Left renal pelvis (tissue), 4 donors: ENCODE data around the gene S1PR1. TPM values are rescaled to one million over a fixed set of nuclear protein-coding genes. Genes with fewer than 3 reads are reported as not detected.

ENCODE experiments used
- DNase-seq, 4 donors: peaks; one replicate each; pipeline ENCODE4 v3.0.0-alpha.2; 2013; ENCODE audit warnings: low read depth in 4 of 4, low spot score in 3 of 4
- polyA plus RNA-seq, 4 donors: library from polyadenylated mRNA; unstranded; fragments of 120-200 nt; gene quantifications; one replicate each; pipeline ENCODE4 v1.2.1, GENCODE V29; 2013; ENCODE audit not compliant: insufficient read length in 4 of 4

The S1PR1 gene
- polyA plus RNA-seq, 4 donors: 9.0 to 25.4 (median 19.6) TPM

DNA sequence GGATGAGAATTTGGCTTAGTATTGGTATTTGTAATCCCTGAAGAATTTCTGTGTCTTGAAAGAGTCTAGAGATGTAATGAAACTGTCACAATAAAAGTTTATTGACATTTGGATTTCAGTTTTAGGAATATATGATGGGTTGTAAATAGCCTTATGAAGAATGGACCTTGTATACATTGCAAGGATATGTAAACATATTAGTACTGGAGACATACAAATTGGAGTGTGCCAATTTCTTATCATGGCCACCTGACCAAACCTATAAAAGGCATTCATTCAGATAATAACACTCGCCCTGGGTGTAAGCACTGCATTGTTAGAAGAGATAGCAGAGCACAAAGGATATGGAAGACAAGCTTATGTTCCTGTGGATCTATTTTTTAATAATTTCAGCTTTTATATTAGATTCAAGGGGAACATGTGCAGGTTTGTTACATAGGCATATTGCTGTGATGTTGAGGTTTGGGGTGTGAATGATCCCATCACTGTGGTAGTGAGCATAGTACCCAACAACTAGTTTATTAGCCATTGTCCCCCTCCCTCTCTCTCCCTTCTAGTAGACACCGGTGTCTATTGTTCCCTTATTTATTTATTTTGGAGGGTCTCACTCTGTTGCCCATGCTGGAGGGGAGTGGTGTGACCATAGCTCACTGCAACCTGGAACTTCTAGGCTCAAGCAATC, 8.6 kb downstream of the S1PR1 start:
- DNase-seq: no peak

- DNase-seq: no peak
Measured at GRCh38 chr1:101247404-101248287, 10.8 kb downstream of the S1PR1 start.

- DNase-seq: no peak
Measured at GRCh38 chr1:101250222-101250621, 13.4 kb downstream of the S1PR1 start.

DNA sequence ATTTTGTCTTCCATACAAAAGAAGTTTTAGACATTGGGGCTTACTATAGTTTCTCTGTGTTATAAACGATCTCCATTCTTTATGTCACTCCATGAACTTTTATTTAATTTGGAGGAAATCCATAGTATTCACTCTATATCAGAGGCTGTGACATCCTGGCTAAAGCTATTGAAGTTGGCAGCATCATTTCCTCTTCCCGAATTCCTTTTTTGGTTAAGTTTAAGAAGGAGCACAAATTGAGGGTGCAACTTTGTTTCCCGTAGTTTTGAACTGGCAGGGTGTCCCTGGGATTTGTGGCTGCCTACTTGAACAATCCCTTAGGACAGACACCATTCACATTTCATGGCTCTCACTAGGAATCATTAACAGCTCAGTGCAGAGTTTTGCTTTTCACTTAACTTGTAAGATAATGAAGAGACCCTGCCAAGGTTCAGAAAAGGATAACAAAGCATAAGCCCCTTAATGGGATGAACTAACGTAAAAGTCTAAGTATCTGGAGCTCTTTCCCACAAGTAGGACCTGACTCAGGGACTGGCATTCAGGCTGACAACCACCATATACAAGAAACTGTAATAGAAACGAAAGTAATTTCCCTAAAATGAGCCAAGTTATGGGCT, 13.9 kb downstream of the S1PR1 start:
- DNase-seq: no peak

DNA sequence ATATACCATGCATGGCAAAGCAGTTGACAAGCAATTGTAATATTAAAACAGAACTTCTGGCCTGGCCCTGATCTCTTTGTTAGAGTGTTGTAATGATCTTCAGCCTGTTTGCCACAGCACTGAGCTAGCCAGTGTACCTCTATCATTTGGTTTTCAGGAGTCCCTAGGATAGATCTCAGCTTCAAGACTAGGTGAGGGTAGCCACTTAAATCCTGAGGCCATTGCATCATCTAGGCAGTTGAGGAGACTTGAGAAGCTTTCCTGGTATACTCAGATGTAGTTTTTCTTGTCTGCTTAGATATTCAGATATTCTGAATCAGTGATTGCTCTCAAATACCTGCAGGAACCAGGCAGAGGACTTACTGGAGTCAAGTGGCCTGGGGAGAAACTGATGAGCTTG, 14.7 kb downstream of the S1PR1 start:
- DNase-seq: no peak

- no peak for DNase-seq
Measured at GRCh38 chr1:101253976-101254674, 17.3 kb downstream of the S1PR1 start.

DNA sequence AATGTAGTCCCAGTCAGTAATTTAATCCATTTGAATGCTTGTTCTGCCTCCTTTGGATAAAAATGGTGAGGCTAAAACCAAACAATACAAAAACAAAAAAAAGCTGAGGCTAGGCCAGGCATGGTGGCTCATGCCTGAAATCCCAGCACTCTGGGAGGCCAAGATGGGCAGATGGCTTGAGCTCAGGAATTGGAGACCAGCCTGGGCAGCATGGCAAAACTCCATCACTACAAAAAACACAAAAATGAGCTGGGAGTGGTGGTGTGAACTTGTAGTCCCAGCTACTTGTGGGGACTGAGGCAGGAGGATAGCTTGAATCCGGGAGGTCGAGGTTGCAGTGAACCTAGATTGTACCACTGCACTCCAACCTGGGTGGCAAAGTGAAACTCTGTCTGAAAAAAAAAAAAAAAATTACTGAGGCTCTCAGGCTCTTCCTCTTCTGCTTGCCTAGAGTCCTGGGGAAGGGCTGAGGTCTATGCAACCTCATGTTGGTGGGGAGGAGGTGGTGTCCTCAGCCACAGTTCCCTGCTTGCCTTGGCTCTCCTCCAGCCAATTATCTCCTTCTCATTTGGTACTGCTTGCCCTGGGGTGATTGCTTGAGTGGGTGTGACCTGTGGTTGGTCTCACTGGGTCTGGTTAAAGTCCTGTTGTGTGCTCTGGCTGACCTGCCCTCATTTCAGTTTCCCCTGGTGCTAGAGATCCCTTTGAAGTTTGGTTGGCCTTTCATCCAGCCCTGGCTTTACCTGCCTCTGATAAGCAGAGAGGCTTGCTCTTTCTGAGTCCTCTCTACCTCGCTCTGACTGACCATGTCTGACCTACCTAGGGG, 20.9 kb downstream of the S1PR1 start:
- DNase-seq: no peak

GRCh38 chr1:101259744-101260148, 22.9 kb downstream of the S1PR1 start:
- DNase-seq: no peak

GRCh38 chr1:101260556-101261350, 23.9 kb downstream of the S1PR1 start:
- DNase-seq: no peak

DNA sequence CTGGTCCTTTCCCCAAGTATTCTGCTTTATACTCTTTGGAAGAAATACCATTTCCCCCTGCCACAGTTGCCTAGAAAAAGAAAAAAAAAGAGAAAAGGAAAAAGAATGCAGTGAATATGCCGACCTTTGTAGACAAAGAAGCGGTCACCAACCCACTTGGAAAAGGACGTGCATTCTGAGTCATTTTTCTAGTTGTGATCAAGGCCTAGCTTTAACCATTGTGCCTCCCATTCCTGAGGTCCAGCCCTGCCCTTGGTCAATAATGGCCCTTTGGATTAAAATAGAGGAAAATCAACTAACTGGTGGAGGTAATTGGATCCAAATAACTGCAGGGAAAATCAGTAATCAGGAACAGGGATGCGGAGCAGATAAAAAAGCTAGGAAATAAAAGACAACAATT, 24.8 kb downstream of the S1PR1 start:
- no peak for DNase-seq

DNA sequence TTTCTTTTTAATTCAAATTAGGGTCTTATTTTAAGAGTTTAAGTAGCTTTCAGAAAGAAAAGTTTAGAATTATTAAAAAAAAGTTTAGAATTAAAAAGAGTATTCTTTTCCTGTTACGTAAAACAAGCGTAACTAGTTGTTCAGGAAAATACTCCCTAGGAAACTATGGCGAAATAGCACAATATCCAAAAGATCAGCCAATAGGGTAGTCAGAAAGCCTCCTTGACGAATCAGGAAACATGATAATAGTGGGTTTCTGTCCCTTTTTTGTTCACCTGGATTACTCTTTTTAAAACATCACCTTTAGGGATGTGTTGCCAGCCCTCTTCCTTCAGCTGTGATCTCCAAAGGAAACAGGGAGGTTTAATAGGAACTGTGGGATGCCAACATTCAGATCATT, 25.2 kb downstream of the S1PR1 start:
- no peak for DNase-seq

DNA sequence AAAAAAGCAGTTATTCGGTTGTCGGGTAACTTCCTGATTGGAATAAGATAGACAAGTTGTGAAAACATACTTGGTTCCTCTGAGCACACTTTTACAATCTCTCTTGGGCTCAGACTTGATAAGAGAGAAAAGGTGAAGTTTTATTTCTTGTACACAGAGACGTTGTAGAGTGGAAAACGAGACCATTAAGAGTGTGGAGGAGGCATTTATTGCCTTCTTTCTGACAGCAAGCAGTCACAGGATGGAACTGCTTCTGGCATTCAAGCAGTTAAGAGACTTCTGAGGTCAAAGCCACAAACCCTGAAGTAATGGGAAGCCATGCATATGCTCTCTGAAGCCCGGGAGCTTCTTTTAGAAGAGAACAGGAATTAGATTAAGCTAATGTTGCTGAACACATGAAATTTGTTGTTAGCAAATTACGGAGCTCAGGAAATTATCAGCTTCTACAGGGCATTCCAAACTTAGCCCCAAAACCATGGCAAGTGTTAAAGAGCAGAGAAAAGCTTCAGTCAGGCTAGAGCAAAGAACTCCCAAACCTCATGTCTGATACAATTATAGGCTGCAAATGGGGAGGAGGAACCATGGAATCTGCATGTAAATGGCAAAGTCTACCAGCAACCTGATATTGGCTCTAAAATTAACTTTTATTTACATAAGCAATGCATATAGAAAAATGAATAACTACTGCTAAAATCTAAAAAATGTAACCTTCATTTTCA, 26.0 kb downstream of the S1PR1 start:
- no peak for DNase-seq

DNA sequence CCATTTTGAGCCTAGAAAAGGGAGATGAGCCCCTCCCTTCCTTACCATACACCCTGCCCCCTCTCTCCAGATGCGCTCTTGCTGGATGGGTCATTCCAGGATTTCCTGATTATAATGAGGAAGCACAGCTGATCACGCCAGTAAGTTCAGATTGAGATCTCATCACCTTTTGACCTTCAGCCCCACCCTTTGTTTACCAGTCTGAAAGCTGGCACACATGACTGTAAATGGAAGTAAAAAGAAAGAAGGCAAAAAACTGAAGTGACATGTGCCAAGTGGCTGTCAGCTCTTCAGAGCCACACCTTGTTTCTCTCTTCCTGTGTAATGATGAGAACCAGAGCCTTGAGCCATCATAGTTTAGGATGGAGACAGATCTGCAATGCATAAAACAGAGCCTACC, 27.9 kb downstream of the S1PR1 start:
- no peak for DNase-seq

GRCh38 chr1:101265684-101266083, 28.9 kb downstream of the S1PR1 start:
- DNase-seq: no peak

GRCh38 chr1:101267082-101267481, 30.3 kb downstream of the S1PR1 start:
- DNase-seq: no peak

- no peak for DNase-seq
Measured at GRCh38 chr1:101268893-101269292, 32.1 kb downstream of the S1PR1 start.

DNA sequence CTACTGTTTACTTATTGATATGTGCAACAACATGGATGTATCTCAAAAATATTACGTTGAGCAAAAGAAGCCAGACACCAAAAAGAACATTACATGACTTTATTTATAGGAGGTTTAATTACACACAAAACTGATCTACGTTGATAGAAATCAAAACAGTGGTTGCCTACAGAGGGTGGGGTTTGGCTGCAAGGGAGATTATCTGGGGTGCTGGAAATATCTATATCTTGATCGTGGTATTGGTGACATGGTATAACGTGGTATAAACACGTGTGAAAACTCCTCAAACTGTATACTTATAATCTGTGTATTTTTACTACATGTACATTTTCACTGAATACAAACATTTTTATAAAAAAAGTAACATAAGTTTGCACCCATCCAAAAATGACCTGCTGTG, 38.9 kb downstream of the S1PR1 start:
- no peak for DNase-seq

- no peak for DNase-seq
Measured at GRCh38 chr1:101276818-101277217, 40.0 kb downstream of the S1PR1 start.

GRCh38 chr1:101278238-101278637, 41.4 kb downstream of the S1PR1 start:
- DNase-seq: no peak
